ENCODE results near the gene PTDSS2. TPM values are rescaled to one million over a fixed set of nuclear protein-coding genes. Genes with fewer than 3 reads are reported as not detected.
A peak's percentile ranks its signal among the peaks of the same experiment; 100 is the strongest.

Gene PTDSS2
- total and polyA plus RNA-seq, 2 of the 13 experiments (the other 11 are each of a cell fraction or from before 2014, with no cell fraction given): 21.7 to 26.4 TPM

- TF ChIP-seq CHCHD3 (CRISPR knock-in tag; IDR thresholded peaks at IDR 0.05) (no peak; the same call in 1 of the 2 replicates), YEATS4 (CRISPR knock-in tag; IDR thresholded peaks at IDR 0.05; ENCODE audit: borderline replicate concordance) (peak; percentile 30; the same call in 1 of the 2 replicates), ZNF263 (CRISPR knock-in tag; IDR thresholded peaks at IDR 0.05) (no peak; the same call in 1 of the 2 replicates), ZFP91 (CRISPR knock-in tag; IDR thresholded peaks at IDR 0.05; ENCODE audit: borderline replicate concordance) (0 out of 2 replicates have a peak, but pooled peaks have one; percentile 12), ZNF530 (CRISPR knock-in tag; IDR thresholded peaks at IDR 0.05; ENCODE audit: low read depth) (no peak), CBX2 (IDR thresholded peaks at IDR 0.05; ENCODE audit: low read depth, low read length) (no peak), CBX2 (CRISPR knock-in tag; IDR thresholded peaks at IDR 0.05; ENCODE audit: low read depth) (no peak), ZNF512B (CRISPR knock-in tag; IDR thresholded peaks at IDR 0.05; ENCODE audit: borderline replicate concordance) (0 out of 2 replicates have a peak, but pooled peaks have one; percentile 35), AGO1 (IDR thresholded peaks at IDR 0.05; ENCODE audit: low read depth, low read length, poor library complexity, severe bottlenecking) (peak; percentile 10), SAP130 (CRISPR knock-in tag; IDR thresholded peaks at IDR 0.05; ENCODE audit: low read depth) (0 out of 2 replicates have a peak, but pooled peaks have one; percentile 10), ZNF790 (CRISPR knock-in tag; IDR thresholded peaks at IDR 0.05; ENCODE audit: borderline replicate concordance) (no peak), RARG (CRISPR knock-in tag; IDR thresholded peaks at IDR 0.05; ENCODE audit: low read depth) (no peak)
- TF ChIP-seq, protein P1, sequence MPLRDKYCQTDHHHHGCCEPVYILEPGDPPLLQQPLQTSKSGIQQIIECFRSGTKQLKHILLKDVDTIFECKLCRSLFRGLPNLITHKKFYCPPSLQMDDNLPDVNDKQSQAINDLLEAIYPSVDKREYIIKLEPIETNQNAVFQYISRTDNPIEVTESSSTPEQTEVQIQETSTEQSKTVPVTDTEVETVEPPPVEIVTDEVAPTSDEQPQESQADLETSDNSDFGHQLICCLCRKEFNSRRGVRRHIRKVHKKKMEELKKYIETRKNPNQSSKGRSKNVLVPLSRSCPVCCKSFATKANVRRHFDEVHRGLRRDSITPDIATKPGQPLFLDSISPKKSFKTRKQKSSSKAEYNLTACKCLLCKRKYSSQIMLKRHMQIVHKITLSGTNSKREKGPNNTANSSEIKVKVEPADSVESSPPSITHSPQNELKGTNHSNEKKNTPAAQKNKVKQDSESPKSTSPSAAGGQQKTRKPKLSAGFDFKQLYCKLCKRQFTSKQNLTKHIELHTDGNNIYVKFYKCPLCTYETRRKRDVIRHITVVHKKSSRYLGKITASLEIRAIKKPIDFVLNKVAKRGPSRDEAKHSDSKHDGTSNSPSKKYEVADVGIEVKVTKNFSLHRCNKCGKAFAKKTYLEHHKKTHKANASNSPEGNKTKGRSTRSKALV (CRISPR knock-in tag; IDR thresholded peaks at IDR 0.05): peak; percentile 96; the same call in 1 of the 2 replicates
- TF ChIP-seq, protein P2, sequence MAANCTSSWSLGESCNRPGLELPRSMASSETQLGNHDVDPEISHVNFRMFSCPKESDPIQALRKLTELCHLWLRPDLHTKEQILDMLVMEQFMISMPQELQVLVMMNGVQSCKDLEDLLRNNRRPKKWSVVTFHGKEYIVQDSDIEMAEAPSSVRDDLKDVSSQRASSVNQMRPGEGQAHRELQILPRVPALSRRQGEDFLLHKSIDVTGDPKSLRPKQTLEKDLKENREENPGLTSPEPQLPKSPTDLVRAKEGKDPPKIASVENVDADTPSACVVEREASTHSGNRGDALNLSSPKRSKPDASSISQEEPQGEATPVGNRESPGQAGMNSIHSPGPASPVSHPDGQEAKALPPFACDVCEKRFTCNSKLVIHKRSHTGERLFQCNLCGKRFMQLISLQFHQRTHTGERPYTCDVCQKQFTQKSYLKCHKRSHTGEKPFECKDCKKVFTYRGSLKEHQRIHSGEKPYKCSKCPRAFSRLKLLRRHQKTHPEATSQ (CRISPR knock-in tag; IDR thresholded peaks at IDR 0.05; ENCODE audit: borderline replicate concordance): no peak
- TF ChIP-seq, protein P3, sequence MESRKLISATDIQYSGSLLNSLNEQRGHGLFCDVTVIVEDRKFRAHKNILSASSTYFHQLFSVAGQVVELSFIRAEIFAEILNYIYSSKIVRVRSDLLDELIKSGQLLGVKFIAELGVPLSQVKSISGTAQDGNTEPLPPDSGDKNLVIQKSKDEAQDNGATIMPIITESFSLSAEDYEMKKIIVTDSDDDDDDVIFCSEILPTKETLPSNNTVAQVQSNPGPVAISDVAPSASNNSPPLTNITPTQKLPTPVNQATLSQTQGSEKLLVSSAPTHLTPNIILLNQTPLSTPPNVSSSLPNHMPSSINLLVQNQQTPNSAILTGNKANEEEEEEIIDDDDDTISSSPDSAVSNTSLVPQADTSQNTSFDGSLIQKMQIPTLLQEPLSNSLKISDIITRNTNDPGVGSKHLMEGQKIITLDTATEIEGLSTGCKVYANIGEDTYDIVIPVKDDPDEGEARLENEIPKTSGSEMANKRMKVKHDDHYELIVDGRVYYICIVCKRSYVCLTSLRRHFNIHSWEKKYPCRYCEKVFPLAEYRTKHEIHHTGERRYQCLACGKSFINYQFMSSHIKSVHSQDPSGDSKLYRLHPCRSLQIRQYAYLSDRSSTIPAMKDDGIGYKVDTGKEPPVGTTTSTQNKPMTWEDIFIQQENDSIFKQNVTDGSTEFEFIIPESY (CRISPR knock-in tag; IDR thresholded peaks at IDR 0.05): peak; percentile 69; the same call in 1 of the 2 replicates
Measured at GRCh38 chr11:416757-417621, 33.1 kb upstream of the PTDSS2 start (continued).
